Ovary (tissue), 9 donors: ENCODE results near the gene AUTS2. TPM values are rescaled to one million over a fixed set of nuclear protein-coding genes. Genes with fewer than 3 reads are reported as not detected.

Experiments used
- DNase-seq, 5 donors: peaks; one replicate each; pipeline ENCODE4 v3.0.0-alpha.2; 2019 to 2020
- H3K27ac ChIP-seq, 2 donors: fragments of 200-600 bp; one replicate each; pipeline versions ENCODE4 v1.5.1 to v1.8.0; 2019 to 2022
- H3K27me3 ChIP-seq: fragments of 200-600 bp; one replicate; pipeline ENCODE4 v1.8.0; 2022
- H3K36me3 ChIP-seq: fragments of 200-600 bp; sonication (generic); one replicate; pipeline ENCODE4 v1.5.1; 2019
- H3K4me1 ChIP-seq: one replicate; pipeline ENCODE4 v1.8.1; 2013; ENCODE audit warnings: mild to moderate bottlenecking, moderate library complexity; ENCODE audit not compliant: insufficient read depth
- H3K4me3 ChIP-seq: fragments of 200-600 bp; sonication (generic); one replicate; pipeline ENCODE4 v1.5.1; 2017
- H3K9me3 ChIP-seq, 2 donors: fragments of 200-600 bp in 1 of 2; sonication (generic) in 1 of 2; one replicate each; pipeline versions ENCODE4 v1.5.1 to v1.8.1; 2013 to 2019; ENCODE audit warnings: mild to moderate bottlenecking in 1 of 2, moderate library complexity in 1 of 2
- EP300 ChIP-seq: sonication (generic); formaldehyde crosslinking; IDR thresholded peaks from one replicate; pipeline ENCODE4 v1.6.1; 2017; ENCODE audit warnings: antibody characterized with exemption
- POLR2A ChIP-seq: fragments of 450-650 bp; IDR thresholded peaks from one replicate; pipeline ENCODE4 v1.6.1; 2017; ENCODE audit warnings: antibody characterized with exemption, mild to moderate bottlenecking, moderate library complexity
- WGBS, 3 donors: extraction: QIAGEN DNeasy Blood & Tissue Kit in 1 of 3; methylation state at CpG; one replicate each; pipeline versions ENCODE4 v1.1.5 to v1.1.7; 2013 to 2017; 5-methylcytosine and 5-hydroxymethylcytosine counted together
- intact Hi-C, 4 donors: fragments of 100-400 bp; cut with DNase I; formaldehyde crosslinking; loops; one replicate each; pipeline versions ENCODE4 v1.11.0 to v1.15.1; 2022 to 2023
- polyA plus RNA-seq, 2 donors: library from polyadenylated mRNA; stranded (reverse); fragments of 200-250 nt in 1 of 2; fragments of 350-450 nt in 1 of 2; fragmentation: Illumina TruSeq in 1 of 2; extraction: RNeasy Lipid Tissue Mini Kit (QIAGEN cat#74804) in 1 of 2; gene quantifications; one replicate each; pipeline ENCODE4 v1.2.3, GENCODE V29; 2013 to 2014
- total RNA-seq, 7 donors: library from RNA; depleted of rRNA in 2 of 7; stranded (reverse); fragments of >200 nt in 2 of 7; fragmentation: NEBNext Ultra II Directional in 3 of 7; extraction: Animal tissue kit (Norgen Biotek cat#: 25700) in 3 of 7; gene quantifications; one replicate each; pipeline versions ENCODE4 v1.1.0 to v1.2.4, GENCODE V29; 2016 to 2023
- TF ChIP-seq, protein P1 (sequence below), 3 donors: fragments of 450-650 bp in 2 of 3; fragments of 200-600 bp in 1 of 3; IDR thresholded peaks; one replicate each; pipeline versions ENCODE4 v1.5.1 to v1.8.0; 2016 to 2022; ENCODE audit warnings: antibody characterized with exemption in 3 of 3, mild to moderate bottlenecking in 1 of 3
- donor health status: DM: no; HTN: no; CAD: no; lungs with moderate emphysema.
- donor health status: DM: no; HTN: no; CAD: no.
- donor health status: Bipolar disorder and iron deficiency.
- donor health status: DM: yes; HTN: yes; CAD: no.
- donor health status: DM: no; HTN: no; CAD: no.
- donor health status: DM: yes; HTN: yes; CAD: no.

AUTS2 gene
- total and polyA plus RNA-seq, 9 donors, result 18.3 to 60.9 (median 44.9) TPM

DNA sequence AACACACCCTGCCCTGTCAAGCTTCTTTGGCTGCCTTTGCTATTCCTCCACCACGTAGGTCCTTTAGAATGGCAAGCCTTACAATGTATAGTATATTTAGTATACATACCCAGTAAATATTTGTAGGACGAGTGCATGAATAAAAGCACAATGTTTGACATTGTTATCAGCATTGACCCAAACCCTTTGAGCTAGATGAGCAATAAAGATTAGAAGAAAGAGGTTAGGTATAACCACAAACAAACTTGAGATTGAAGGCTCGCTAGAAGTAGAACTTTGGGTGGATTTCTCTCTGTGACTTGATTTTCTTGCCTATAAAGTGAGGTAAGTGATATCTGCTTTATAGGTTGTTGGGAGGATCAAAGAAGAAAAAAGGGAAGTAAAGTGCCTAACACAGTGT, 972.7 kb downstream of the AUTS2 start:
- WGBS, 3 donors, result 67 to 95% (median 82%) methylated on average over 3 of the region's 3 CpGs
- no peaks in the 10 kb centered on the region for H3K27me3 ChIP-seq
- peaks cover 6% of the 10 kb centered on the region for H3K4me1 ChIP-seq
- H3K9me3 ChIP-seq, result no peaks in the 10 kb centered on the region
- intact Hi-C loops, result no loop called here
- H3K27ac ChIP-seq, result no peak overlapping the region
- H3K4me3 ChIP-seq, result no peak overlapping the region
- H3K36me3 ChIP-seq, result no peaks in the 10 kb centered on the region
- DNase-seq, result no peak
- TF ChIP-seq, protein P1, sequence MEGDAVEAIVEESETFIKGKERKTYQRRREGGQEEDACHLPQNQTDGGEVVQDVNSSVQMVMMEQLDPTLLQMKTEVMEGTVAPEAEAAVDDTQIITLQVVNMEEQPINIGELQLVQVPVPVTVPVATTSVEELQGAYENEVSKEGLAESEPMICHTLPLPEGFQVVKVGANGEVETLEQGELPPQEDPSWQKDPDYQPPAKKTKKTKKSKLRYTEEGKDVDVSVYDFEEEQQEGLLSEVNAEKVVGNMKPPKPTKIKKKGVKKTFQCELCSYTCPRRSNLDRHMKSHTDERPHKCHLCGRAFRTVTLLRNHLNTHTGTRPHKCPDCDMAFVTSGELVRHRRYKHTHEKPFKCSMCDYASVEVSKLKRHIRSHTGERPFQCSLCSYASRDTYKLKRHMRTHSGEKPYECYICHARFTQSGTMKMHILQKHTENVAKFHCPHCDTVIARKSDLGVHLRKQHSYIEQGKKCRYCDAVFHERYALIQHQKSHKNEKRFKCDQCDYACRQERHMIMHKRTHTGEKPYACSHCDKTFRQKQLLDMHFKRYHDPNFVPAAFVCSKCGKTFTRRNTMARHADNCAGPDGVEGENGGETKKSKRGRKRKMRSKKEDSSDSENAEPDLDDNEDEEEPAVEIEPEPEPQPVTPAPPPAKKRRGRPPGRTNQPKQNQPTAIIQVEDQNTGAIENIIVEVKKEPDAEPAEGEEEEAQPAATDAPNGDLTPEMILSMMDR (IDR thresholded peaks at IDR 0.05), result no peak
- TF ChIP-seq POLR2A, result no peak

DNA sequence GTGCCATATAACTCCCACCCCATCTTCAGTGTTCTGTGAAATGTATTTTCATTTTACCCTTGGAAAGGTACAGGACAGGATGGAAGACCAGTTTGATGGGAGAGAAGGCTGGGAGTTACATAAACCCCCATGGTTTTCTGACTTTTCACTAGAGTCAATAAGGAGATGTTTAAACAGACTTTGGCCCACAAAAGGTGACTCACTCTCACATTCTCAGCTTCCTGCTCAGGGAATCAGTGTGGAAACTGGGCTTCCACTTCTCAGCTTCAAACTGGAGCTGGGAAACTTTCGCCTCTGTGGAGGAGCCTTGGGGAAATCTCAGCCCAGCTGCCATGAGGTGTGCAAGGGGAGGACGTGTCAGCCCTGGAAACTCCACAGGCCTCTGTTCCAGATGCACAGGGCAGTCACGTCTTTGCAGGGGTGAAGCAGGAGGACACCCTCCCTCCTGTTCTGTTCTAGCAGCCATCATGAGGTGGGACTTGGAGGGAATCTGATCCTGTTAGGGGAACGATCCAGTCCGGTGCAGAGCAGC, 973.2 kb downstream of the AUTS2 start:
- TF ChIP-seq, protein P1 (IDR thresholded peaks at IDR 0.05), result no peak
- TF ChIP-seq POLR2A, result no peak
- no peak for TF ChIP-seq EP300
- Histone ChIP-seq H3K27ac (no peak overlapping the region), H3K27me3 (no peaks in the 10 kb centered on the region), H3K4me1 (peaks cover 6% of the 10 kb centered on the region), H3K4me3 (no peak overlapping the region), H3K36me3 (no peaks in the 10 kb centered on the region), H3K9me3 (no peaks in the 10 kb centered on the region)
- no peak for DNase-seq
- intact Hi-C loops, result no loop called here
- 94% methylated on average over 5 of the region's 5 CpGs for WGBS, 3 donors

DNA sequence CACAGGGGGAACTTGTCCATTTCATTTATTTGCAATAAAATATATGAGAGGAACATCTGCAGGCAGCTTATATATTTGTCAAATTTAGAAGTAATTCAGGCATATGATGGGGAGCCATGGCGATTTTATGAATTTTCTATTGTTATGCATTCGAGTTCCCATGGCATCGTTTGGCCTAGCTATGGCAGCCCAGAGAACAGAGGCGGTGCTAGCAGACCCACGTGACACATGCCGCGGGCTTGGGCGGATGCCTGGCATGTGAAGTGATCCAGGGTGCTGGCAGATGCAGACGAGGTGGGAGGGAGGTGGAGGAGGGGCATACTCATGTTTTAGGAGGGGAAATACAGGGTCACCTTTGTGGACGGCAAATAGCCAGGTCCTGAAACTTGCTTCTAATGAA, 973.7 kb downstream of the AUTS2 start:
- H3K4me1 ChIP-seq, result peaks cover 6% of the 10 kb centered on the region
- H3K27me3 ChIP-seq, result no peaks in the 10 kb centered on the region
- intact Hi-C loops, result no loop called here
- no peaks in the 10 kb centered on the region for H3K9me3 ChIP-seq
- no peak overlapping the region for H3K27ac ChIP-seq
- no peak for DNase-seq
- no peak overlapping the region for H3K4me3 ChIP-seq
- no peak for TF ChIP-seq POLR2A
- TF ChIP-seq, protein P1 (IDR thresholded peaks at IDR 0.05), result no peak
- no peaks in the 10 kb centered on the region for H3K36me3 ChIP-seq
- WGBS, 3 donors, result 95 to 96% (median 95%) methylated on average over 10 of the region's 10 CpGs

DNA sequence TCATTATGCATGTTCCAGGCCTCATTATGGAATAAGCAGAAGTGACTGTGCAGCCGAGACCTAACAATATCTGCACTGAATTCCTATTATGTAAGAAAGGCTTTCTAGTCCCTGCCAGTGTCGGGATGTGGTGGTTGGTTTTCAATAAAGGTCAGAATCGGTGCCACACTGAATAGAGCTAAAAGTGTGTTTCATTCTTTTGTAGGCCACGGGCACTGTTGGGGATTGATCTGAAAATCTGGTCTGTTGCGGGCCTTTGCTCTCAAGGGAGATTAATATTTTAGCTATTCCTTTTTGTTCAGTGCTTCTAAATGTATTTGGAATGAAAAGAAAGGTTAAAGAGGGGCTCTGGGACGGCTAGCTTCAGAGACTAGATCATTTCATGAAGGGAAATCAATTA, 974.3 kb downstream of the AUTS2 start:
- 97 to 98% (median 97%) methylated on average over 6 of the region's 6 CpGs for WGBS, 3 donors
- no peaks in the 10 kb centered on the region for H3K9me3 ChIP-seq
- H3K36me3 ChIP-seq, result no peaks in the 10 kb centered on the region
- H3K27ac ChIP-seq, result no peak overlapping the region
- H3K4me3 ChIP-seq, result no peak overlapping the region
- H3K27me3 ChIP-seq, result no peaks in the 10 kb centered on the region
- no peak for DNase-seq
- peaks cover 6% of the 10 kb centered on the region for H3K4me1 ChIP-seq
- intact Hi-C loops, result no loop called here
- no peak for TF ChIP-seq EP300
- TF ChIP-seq, protein P1 (IDR thresholded peaks at IDR 0.05), result no peak
- TF ChIP-seq POLR2A, result no peak
